ENCODE results near the gene CDH18.

DNA sequence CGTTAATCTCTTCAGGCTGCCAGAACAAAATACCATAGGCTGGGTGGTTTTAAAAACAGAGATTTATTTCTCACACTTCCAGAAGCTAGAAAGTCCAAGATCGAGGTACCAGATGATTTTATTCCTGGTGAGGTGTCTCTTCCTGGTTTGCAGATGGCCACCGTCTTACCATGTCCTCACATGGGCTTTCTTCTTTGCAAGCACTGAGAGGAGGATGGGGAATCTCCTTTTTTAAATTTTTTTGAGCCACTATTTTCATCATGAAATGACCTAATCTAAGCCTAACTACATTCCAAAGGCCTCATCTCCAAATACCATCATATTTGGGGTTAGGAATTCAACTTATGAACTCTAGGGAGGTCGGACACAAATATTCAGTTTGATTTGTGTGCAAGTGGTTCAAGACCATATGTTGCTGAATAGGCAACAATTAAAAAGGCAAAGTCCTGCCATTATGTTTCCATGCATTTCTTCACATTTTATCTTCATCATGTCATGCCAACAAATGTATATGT, 371.2 kb downstream of the CDH18 start:
- TF ChIP-seq, protein P1, sequence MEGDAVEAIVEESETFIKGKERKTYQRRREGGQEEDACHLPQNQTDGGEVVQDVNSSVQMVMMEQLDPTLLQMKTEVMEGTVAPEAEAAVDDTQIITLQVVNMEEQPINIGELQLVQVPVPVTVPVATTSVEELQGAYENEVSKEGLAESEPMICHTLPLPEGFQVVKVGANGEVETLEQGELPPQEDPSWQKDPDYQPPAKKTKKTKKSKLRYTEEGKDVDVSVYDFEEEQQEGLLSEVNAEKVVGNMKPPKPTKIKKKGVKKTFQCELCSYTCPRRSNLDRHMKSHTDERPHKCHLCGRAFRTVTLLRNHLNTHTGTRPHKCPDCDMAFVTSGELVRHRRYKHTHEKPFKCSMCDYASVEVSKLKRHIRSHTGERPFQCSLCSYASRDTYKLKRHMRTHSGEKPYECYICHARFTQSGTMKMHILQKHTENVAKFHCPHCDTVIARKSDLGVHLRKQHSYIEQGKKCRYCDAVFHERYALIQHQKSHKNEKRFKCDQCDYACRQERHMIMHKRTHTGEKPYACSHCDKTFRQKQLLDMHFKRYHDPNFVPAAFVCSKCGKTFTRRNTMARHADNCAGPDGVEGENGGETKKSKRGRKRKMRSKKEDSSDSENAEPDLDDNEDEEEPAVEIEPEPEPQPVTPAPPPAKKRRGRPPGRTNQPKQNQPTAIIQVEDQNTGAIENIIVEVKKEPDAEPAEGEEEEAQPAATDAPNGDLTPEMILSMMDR (IDR thresholded peaks at IDR 0.05), result no peak
- TF ChIP-seq POLR2AphosphoS5 (IDR thresholded peaks at IDR 0.05) (no peak), POLR2A (IDR thresholded peaks at IDR 0.05) (no peak), EP300 (IDR thresholded peaks at IDR 0.05) (no peak)
